Measurements from ENCODE around the gene HTR2B.
"Not testable (repeated sequence)": the region's sequence is repeated elsewhere in the genome, so short reads cannot be mapped to it uniquely, and the experiment has no call there.

HTR2B gene

DNA sequence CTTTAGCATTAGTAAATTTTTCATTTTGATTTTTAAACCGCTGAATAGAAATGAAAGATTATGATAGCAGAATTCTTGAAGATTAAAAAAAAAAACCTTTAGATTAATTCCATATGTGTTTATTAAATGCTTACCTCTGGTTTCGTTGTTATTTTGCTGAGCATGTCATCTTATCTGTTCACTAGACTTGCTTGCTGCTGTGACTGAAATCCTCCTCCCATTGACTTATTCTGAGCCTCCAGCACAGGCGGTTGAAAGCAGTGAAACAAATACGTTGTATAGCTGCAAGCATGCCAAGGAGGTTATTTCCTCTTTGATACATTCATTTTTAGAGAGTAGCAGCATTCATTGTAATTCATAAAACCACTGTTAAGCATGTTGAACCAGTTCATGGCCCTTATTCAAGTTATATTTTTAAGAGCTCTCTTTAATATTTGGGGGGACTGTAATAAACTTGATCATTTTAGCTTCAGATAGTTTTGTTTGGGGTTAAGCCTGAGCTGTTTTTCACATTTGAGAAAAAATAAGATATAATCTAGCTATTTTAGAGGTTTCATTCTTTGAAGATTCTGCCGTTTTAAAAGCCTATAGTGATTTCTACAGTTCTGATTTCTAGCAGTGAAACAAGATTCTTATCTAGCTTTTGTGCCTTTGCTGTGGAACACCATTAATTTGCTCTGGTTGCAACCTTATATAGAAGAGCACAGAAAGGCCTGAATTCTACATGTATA lies at the start of gene HTR2B:
Gene HTR2B, minus strand, starts transcription at position 205 of the 731 bp plus-strand sequence. CDS start 1,278 bp downstream, outside the sequence.
- DNase-seq (ENCODE audit: low spot score), result no peak

DNA sequence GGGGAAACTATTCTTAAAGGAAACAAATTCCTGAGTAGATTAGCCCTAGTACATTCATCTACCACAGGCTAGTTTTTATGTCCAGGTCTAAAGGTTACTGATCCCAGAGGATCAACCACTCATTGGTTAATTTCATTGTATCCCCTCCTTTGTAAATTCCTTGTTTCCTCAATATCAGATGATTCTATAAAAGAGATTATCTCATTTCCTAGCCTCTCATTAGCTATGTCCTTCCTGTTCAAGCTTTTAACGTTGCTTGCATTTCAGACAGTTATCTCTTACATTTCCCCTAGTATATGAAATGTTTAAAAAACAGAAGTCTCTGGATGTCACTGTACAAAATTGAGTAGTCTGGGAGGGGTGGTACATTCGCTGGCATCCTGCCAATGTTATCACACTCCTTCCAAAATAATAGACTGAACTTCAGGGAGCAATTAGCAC lies 49.4 kb upstream of the HTR2B start:
- no peak for DNase-seq (ENCODE audit: low spot score)

DNA sequence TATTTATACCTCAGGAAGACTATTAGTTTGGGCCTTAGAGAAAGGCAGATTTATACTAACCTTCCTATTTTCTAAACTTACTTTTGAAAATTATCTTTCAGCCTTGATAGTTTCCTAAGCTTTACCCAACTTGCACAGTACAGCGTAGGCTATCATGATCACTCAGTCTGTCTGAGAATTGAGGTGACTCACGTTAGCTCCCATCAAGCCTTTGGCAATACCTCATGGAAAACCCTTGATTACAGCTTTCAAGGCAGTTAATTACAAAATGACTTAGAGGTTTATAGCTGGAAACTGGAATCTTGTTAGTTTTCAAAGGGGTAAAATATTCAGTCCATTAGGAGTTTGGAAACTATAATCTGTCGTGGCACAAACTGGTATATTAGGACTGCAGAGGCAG lies 47.2 kb upstream of the HTR2B start:
- DNase-seq (ENCODE audit: low spot score), result no peak

DNA sequence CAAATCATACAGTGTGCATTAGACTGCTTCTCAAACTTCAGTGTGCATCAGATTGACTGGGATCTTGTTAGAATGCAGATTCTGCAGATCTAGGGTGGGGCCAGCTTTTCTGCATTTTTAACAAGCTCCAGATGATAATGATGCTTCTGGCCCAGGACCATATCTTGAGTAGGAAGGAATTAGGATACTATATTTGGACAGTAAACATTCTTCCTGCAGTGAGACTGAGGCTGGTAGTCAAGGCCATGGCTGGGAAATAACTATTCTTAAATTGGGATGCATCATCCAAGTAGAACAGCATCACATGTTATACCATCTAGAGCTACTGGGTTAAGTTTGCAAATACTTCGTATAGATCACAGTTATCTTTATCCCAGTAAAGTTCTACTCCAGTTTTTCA lies 45.2 kb upstream of the HTR2B start:
- DNase-seq (ENCODE audit: low spot score), result no peak

DNA sequence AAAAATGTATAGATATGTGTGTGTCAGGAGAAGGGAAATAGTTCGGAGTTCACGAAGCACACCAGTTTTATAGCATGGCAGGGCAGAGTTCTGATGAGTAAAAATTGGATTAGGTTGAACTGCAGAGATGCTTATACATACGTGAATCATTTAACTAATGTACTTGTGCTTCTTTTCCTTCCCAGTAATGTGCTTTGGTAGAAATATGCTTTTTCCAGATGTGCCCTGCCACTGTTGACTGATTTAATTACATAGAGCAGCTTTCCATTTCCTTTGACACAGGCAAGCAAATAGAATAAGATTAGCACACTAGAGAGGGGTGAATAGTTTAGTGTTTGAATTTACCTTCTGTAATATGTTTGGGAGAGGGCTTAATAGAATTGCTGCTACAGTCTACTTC lies 44.6 kb upstream of the HTR2B start:
- DNase-seq (ENCODE audit: low spot score), result no peak

DNA sequence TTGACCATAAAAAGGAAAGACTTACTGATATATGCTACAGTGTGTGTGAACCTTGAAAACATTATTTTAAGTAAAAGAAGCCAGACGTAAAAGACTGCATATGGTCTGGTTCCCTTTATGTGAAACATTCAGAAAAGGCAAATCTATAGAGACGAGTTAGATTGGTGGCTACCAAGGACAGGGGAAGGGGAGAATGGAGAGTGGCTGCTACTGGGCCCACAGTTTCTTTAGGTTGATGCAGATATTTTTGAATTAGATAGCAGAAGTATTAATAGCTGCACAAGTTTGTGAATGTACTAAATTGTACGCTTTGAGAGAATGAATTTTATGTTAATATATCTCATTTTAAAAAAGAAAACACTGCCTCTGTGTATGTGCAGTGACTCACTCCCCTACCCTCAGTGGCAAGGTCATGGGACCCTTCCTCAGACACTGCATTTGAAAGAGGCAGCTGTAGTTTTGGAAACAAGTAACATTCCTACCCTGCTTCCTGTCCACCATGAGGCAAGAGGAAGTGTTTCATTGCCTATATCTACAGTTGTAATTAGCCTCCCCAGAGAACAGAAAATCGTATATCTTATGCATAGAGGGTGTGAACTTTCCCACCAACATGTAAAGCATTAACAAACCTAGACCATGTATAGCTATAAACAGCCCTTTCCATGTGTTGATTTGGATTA lies 43.8 kb upstream of the HTR2B start:
- no peak for DNase-seq (ENCODE audit: low spot score)

DNA sequence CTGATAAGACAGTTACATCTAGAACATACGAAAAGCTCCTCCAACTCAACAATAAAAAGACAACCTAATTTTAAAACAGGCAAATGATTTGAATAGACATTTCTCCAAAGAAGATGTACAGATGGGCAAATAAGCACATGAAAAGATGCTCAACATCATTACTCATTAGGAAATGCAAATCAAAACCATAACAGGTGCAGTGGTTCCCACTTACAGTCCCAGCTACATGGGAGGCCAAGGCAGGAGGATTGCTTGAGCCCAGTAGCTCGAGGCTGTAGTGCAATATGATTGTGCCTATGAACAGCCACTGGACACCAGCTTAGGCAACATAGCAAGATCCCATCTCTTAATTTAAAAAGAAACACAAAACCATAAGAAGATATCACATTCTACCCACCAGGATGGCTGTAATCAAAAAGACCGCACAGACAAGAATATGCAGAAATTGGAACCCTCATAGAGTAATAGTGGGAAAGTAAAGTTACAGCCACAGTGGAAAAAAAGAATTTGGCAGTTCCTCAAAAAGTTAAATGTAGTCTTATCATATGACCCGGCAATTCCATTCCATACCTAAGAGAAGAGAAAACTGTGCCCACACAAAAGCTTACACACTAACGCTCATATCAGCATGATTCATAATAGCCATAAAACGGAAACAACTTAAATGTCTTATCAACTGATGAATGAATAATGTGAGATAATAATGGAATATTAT lies 43.1 kb upstream of the HTR2B start:
- DNase-seq (ENCODE audit: low spot score), result no peak

DNA sequence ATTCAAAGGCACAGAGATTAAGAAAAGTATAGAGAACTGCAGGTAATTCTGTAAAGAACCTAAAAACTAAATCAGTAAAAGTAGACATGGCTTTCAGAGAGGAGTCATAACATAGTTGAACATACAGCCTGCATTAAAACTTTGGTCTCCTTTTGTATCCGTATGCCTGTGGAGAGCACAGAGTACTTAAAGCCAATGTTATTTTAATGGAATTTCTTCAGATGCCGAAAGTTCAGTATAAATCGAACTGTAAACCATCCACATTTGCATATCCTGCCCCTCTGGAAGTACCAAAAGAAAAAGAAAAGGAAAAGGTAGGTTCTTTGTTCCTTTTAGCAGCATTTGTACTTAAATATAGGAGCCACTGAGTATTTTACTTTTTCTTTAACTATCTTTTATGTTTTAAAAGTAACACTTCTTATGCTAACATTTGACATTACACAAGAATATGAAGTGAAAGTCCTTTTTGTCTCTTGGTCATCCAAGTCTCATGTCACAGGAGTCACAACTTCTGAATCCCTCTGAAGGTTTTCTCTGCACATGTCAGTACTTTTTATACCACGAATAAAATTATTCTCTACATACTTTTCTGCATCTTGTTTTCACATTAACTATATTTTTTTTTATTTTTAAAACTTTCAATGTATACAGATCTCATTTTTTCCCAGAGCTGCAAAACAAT lies 38.7 kb upstream of the HTR2B start:
- no peak for DNase-seq (ENCODE audit: low spot score)

DNA sequence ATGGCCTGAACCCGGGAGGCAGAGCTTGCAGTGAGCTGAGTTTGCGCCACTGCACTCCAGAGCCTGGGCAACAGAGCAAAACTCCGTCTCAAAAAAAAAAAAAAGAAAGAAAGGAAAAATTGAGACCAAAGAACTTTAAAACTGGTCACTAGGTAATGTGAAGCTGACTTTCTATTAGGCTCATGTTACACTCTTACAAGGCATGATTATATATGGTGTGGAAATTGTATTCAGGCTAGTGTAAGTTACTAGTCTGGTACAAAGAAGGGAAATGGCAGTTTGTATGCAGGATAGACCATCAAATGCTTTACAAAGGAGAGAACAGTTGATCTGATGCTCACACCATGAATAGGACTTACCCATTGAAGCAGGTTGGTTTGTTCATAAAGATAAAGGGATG lies 38.2 kb upstream of the HTR2B start:
- no peak for DNase-seq (ENCODE audit: low spot score)

DNA sequence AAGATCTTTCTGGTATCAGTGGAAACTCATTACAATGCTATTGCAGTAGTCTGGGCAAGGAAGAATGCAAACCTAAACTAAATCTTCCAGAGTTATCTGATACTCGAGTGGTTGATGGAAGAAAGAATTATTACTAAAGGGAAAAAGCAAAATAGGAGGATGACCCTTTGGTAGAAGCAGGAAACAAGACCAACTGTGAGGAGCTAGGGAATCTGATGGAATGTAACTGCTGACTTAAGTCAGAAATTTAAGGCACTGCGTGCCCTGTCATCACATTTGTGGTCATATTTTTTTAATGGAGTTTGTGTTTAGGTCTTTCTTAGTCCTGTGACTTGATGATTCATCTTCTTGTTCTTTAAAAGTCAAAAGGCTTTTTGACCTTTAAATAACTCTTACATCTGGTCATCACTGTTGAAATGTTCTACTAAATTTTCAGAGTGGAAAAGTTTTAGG lies 37.1 kb upstream of the HTR2B start:
- DNase-seq (ENCODE audit: low spot score), result no peak

DNA sequence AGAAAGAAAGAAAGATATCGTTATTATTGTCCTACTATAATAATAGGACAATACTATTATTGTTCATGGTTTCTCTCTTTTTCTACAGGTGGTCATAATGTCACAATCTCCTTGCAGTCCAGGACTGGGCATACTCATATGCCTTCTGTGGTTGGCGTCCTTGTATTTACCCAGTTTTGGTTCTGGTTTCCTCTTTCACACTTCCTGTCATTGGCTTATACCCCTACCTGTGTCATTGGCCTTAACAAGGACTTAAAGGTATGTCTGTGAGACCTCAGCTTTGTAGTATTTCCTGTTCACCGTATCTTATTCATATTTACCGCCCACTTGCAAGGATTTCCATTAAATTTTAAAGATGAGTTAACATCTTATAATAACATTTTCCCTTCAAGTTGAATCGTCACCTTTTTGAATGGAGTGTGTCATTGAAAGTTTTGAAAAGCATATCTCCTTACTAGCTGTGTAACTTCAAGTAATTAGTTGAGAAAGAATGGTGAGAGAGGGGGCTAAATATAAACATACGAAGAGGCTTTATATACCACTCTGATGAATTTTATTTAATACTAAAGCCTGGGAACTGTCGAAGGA lies 36.5 kb upstream of the HTR2B start:
- no peak for DNase-seq (ENCODE audit: low spot score)

DNA sequence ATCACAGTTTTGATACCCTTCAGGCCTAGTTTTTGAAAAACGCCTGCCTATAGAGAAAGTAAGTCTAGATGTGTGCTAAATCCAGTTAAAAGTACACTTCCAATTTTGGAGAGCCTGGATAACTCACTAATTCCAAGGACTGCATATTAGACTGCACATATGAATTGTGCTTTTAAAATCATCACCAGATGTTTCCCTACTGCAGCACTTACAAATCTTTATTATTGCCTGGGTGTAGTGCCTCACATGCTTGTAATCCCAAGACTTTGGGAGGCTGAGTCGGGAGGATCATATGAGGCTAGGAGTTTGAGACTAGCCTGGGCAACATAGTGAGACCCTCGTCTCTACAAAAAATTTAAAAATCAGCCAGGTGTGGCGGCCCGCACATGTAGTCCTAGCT lies 35.9 kb upstream of the HTR2B start:
- DNase-seq (ENCODE audit: low spot score), result no peak

DNA sequence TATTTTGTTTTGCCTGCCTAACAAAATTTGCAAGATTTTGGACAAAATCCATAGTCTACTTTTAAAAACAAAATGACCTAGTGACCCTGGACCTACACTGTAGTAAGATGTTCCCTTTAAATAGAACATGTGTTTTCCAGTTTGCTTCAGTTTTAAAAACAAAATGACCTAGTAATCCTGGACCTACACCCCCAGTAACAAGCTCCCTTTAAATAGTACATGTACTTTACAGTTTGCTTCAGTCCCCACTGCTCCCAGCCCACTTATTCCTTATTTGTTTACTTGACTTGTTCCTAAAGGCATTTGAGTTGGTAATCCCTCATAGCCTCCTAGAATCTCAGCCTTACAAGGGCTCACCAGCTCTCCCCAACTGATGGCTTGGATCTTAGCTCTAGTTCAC lies 34.5 kb upstream of the HTR2B start:
- no peak for DNase-seq (ENCODE audit: low spot score)

DNA sequence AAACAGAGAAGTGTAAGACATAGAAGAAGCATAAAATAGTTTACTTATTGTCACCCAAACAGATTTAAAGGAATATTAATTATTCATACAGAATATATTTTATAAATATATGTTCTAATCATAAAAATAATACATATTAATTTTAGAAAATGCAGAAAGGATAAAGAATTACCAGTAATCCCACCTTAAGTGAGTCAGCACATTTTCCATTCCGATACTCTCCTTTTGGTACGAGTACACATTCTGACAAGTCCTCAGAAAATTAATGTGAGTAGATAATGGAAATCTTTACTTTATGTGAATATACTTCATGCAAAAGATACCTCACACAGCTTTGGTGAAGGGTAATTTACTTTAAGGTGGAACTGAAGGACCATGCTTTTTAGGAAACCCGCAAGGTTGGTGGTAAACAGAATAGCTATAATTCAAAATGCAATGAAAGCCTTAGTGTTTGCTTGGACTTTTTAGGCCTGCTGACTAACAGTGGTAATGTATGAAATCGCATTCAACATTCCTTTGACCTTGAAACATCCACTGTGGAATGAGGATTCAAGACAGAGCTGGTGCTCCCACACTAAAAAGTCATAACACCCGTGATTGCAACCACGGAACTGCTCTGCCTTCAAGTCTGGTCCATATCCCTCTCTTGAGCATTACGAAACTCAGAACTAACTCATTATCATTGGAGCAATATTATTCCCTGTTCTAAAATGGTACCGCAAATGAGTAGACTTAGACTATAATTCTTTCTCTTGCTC lies 28.1 kb upstream of the HTR2B start:
- DNase-seq (ENCODE audit: low spot score), result no peak

DNA sequence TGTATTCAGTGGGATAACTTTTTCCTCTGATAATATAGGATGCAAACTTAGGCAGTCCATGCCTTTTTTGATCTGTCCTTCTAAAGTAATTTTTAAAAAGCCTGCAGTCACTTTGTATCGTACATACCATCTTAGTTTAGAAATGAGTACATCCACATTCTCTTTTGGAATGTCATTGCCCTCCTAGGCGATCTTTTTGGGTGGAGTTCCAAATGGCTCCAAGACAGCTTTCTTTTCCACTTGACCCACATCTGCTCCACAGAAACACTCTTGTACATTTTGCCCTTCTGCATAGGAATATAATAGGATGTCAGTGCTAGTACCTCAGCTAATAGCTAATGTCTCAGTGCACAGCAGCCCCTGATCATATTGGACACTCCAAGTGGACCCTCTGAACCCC lies 21.8 kb upstream of the HTR2B start:
- no peak for DNase-seq (ENCODE audit: low spot score)

DNA sequence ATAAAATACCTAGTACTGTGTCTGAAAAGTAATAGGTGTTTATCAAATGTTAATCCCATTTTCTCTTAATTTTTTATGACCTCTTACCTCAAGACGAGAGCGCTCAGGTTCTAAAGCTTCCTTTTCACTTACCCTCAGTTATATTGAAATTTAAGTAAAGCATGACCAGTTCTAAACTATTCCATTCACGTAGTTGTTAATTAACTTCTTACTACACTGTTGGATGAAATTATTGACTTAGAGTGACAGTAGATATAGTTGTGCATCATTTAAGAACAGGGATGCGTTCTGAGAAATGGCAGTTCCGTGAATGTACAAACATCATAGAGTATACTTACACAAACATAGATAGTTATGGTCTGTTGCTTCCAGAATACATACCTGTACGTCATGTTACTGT lies 20.1 kb upstream of the HTR2B start:
- DNase-seq (ENCODE audit: low spot score), result no peak

DNA sequence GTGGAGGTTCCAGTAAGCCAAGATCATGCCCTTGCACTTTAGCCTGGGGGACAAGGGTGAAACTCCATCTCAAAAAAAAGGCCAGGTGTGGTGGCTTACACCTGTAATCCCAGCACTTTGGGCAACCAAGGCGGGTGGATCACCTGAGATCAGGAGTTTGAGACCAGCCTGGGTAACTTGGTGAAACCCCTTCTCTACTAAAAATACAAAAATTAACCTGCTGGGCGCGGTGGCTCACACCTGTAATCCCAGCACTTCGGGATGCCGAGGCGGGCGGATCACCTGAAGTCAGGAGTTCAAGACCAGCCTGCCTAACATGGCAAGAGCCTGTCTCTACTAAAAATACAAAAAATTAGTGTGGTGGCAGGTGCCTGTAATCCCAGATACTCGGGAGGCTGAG lies 16.0 kb upstream of the HTR2B start:
- not testable (repeated sequence) for DNase-seq (ENCODE audit: low spot score)

DNA sequence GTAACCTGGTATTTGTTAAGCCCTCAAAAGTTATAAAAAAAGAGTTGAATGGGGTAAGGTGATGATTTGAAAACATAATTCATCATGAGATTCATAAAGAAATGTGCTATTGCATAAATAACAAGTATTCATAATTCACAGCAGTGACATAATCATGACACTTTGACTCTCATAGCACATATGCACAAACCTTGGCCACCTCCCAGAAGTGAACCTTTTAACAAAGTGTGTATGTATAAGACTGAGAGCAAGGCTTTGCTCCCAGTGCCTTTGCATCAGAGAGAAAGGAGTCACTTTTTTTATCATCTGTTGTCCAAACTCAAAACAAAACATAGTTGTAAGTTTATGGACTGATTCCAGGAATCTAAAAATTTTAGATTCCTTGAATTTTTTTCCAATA lies 15.0 kb upstream of the HTR2B start:
- DNase-seq (ENCODE audit: low spot score), result no peak

DNA sequence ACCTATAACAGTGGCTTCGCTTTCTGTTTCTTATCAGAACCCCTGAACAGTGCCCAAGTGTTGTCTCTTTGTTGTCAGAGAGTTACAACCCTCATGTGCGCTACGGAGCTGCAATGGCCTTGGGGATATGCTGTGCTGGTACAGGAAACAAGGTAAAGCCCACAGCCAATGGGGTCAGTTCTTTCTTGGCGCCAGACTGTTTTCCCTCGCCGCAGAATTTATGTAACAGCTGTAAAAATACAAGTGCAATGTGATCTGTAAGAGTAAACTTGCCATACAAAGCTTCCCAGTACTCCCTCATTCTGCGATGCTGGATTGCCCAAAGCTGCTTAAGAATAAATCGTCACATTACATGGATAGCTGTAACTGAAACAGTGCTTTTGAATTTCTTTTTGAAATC lies 13.9 kb upstream of the HTR2B start:
- no peak for DNase-seq (ENCODE audit: low spot score)

DNA sequence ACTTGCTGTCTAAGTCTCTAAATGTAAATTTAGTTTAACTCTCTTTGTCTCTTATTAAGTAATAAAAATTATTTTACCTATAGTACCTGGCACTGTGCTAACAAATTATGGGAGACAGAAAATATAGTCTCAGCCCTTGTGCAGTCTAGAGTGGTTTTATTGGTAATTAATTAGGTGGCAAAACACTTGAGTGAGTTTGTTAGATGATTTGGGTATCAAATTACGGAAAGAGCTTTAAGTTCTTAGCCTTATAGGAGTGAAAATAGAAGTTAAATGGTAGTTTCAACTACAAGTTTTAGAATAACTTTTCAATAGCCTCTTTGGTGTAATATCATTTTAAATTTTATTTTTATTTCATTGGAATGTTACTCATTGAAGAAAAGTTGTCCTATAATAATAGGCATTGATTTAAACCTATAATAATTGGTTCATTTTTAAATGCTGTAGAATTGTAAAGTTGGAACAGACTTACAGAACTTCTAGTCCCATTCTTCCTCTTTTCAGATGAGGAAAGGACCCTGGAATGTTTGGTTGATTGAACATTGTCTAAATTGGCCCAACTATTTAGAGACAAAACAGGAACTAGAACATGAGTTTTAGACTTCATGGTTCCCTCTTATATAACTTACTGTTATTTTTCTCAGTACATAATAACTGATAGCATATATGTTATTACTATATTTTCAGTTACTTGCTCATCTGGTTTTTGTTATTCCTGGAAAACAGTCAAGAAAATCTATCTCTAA lies 10.2 kb upstream of the HTR2B start:
- no peak for DNase-seq (ENCODE audit: low spot score)
